ENCODE results near the gene VPS13A.

Gene VPS13A

DNA sequence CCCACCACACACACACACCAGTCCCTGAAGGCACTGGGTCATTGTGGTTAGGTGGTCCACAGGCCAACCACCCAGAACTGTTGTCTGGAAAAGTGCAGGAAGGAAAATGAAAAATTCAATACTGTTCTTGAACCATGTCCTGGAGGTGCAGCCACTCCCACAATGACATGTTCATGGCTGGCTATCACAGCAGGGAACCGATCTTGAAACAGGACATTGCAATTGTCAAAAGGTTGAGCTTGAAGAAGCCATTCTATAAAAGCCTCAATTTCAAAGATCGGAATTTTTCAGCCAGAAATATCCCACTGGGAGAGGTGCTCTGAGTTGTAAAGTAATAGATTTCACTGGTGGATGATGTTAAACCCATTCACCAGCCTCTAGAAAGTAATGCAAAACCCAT is 252.6 kb downstream of the VPS13A start:
- no peak for DNase-seq

DNA sequence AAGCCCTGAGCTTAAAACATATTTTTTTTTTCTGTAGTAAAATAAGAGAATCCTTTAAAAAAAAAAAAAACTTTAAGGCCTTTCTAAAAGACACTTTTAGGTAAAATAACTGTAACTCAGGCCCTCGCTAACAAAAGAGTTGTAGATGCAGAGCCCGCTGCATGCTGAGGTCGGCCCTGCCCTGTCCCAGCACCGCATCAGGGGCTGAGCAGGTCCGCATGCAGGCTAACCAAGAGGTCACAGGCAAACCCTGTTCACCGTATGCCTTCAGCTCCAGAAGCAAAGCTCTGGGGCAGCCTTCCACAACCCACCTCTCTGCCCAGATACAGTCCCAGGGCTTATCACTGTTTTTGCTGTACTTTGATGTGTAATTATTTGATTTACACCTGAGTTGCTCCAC is 254.7 kb downstream of the VPS13A start:
- DNase-seq = no peak

DNA sequence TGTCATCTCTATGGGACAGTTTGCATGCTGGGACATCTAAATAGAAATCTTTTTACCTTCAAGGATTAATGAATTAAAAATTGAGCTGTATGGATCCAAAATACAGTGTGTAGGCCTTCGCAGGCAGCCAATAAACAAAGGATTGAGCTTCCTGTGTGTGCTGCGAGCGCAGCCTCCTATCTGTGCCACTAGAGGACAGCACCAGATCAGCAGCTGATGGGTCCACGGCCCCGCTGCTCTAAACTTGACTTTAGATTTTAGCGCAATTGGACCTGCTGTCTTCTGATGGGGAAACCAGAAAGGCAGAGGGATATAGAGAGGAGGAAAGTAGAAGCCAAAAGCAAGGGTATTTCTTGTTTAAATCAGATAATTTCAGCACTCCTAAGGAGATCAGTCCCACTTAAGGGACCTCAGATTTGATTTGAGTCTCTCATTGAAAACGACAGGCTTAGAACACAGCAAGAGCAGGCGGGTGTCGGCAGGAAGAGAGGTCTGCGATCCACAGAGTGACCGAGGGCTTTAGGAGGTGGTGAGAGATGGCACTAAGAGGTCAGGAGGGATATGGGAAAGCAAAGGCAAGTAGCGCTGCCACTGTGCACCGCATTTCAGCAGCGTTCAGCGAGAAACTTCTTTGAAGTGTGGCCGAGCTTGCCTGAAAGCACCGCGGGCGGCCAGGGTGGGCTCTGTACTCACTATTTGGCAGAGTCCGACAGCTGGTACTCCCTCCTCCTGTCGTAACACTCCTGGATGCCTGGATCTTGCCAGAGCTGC is 256.5 kb downstream of the VPS13A start:
- DNase-seq = peak; percentile 83

DNA sequence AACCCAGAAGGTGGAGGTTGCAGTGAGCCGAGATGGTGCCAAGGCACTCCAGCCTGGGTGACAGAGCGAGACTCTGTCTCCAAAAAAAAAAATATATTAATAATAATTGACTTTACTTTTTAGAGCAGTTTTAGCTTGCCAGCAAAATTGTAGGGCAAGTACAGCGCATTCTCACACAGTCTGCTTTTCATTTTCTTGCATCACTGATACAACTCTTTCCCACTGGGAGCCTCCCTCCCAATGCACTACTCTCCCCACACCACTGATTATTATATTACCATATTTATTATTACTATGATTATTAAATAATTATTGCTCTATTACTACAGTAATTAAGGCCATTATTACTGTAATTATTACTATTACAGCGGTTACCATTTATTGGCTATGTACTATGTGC is 257.9 kb downstream of the VPS13A start:
- no peak for DNase-seq

DNA sequence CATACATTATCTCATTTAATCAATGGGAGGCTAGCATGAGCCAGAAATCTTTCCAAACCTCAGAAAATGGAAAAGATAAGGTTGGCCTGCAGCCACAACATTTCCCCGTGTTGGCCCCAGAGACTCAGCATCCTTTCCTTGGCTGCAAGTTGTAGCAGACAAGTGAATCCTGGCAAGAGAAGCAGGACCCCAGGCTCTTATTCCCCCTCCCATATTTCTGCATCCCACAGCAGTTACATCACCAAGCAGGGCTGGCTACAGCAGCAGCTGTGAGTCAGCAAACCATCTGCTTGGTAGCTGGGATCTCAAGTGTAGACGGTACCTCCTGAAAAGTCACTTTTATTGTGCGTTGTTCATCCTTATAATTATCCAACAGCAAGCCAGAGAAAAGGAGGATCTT is 258.4 kb downstream of the VPS13A start:
- DNase-seq = peak; percentile 74

DNA sequence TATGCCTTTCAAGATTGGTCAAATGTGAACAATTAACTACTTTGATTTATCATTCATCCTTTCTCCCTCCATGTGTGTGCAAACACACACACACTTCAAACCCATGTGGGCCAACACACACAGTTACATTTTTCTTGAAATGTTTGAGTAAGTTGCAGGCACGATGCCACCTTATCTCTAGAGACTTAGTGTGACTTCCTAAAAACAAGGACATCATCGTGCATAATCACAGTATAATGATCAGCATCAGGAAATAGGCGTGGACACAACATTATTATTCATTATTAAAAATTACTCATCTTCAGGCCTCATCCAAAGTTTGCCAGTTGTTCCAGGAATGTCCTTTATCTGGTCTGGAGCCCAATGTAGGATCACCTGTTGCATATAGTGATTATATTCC is 261.3 kb downstream of the VPS13A start:
- DNase-seq = no peak

DNA sequence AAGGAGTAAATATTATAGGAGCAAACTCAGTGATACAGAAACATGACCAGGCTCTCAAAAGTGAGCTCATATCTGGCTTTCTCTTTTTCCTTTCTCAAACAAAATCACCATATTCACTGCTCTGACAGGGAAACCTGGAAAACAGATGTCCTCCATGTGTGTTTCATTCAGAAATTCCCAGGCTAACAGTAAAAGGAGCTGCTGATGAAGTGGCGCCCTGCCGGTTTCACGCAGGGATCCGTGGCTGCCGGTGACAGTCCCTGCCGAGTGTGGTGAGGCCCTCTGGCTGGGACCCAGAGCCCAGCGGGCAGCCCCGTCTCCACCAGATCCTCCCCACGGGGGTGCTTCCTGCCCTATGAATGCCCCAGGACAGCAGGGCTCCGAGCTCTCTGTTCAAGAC is 262.7 kb downstream of the VPS13A start:
- DNase-seq = no peak

DNA sequence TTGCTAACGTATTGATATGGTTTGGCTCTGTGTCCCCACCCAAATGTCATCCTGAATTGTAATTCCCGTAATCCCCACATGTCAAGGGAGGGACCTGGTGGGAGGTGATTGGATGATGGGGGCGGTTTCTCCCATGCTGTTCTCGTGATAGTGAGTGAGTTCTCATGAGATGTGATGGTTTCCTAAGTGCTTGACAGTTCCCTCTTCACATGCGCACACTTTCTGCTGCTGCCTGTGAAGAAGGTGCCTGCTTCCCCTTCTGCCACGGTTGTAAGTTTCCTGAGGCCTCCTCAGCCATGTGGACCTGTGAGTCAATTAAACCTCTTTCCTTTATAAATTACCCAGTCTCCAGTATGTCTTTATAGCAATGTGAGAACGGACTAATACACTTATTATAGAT is 263.8 kb downstream of the VPS13A start:
- DNase-seq = peak; percentile 15

DNA sequence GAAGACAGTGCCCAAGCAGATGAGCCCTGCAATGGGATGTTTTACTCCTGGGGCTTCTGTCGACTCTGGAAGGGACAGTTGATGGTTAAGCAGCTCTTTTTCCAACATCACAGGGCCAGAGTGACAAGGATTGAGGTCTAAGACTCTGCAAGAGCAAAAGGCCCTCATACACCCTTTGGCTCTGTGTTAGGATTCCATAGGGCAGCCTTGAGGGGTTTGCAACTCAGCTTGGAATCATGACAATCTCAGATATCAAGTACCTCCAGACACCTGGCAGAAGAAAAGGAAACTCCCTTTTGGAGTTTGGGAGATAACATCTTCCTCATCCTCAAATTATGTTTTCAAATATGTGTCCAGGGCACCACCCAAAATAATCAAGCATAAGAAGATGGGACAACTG is 265.1 kb downstream of the VPS13A start:
- DNase-seq = no peak

DNA sequence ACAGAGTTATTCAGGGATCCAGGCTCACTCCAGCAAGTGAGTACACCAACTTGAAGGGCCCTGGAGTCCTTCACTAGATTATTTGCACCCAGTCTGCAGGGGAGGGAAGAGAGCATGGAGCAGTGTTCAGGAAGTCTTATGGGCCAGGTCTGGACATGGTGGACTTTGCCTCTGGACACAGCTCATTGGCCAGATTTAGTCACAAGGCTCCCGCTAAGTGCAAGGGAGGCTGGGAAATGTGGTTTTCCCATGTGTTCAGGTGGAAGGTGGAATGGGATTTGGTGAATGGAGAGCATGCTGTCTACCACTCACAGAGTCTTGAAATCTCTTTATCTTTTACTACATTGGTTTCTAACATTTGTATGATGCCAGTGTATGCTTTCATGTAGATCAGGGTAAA is 270.3 kb downstream of the VPS13A start:
- no peak for DNase-seq

DNA sequence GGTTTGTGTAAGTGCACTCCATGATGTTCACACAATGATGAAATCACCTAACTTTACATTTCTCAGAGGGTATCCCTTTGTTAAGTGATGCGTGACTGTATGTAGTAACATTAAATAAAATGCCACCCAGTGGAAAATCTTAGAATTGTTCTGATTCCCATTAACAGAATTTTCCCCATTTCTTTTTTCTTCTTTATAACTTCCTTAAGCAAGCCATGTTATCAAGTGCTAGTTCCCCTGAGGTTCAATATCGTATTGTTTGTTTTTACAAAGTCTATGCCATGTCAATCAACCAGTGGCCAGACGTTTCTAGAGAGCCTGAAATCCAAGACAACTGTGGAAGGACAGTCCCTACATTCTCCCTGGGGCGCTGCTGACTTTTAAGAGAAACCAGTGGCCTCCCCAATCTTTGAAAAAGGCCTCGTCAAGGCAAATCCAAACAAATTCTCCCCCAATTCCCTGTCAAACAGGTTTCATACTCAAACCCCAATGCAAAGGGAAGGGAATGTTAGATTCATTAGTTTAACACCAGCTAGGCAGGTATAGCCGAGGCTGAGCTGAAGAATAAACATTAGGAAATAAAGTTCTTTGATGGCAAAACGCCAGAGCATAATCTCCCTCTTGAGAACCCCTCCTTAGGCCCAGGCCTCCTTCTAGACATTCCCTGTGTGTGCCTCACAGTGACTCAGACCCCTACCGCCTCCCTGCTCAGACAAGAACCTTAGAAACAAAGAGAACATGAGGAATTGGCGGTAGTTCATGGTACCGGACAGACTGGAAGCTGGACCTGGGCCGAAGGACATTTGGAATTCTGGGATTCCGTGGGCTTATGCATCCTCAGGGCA is 272.1 kb downstream of the VPS13A start:
- DNase-seq = peak; percentile 69

DNA sequence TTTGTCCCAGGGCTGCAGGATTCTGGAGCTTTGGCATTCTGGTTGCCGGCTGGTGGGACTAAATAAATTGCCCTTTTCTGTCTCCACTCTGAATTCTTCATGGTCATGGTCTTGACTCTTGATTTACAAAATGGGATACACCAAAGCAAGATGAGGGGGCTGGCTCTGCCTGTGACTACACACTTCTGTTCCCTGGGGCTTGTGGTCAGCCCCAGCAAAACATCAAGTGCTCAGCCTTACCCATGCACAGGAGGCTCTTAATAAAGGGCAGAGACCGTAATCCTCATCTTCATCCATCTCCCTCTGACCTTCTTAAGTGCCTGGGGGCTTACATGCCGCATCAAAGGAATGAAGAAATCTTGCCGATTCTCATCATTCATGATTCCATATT is 272.7 kb downstream of the VPS13A start:
- no peak for DNase-seq

DNA sequence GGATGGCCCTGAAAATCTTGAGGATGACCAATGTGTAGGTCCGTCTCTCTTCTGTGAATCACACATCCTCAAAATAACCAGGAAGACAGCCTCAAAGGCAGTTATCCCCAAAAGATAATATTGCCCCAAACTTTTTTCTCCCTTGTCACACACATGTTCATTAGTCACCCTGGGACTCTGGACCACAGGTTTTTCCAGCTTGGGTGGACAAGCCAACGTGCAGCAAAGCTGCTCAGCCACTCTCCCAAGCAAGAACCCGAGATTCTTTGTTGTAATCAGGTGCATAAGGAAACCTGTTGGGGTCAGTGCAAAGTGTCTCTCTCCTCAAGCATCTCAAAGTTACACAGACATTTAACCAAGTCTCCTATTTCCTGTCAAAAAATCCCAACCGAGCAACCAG is 274.2 kb downstream of the VPS13A start:
- DNase-seq = peak; percentile 8

DNA sequence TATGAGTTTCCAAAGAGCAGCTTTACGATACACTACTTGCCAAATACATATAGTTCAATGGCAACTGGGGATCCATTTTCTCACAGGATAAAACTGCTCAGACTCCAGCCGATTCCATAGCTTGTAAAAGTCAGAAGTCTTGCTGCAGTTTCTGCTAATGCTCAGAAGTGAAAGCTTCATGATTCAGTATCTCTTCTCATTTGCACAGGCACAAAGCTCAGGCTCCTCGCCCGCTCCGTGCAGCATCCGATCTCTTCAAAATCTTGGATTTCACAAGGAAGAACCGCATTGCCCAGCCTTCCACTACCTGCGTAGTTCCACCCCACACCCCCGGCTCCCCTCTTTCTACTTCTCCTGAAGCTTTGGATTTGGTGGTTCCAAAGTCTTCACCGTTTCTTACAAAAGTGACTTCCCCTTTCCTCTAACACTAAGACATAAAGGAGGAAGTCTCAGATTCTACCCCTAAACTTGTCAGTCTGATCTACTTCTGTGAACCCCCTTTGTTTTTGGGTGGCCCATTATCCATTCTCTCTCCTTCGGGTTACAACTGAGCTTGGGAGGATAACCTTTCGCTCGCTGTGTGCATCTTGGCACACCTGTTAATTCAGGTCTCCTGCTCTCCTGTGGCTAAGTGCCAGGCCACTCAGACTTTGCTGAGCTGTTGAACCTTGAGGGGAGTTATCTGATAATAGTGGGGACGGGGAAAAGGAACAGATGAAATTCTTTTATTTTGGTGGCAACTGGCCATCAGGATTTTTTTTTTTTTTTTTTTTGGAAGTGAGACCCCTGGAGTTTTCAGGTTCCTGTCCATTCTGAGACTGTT is 276.7 kb downstream of the VPS13A start:
- DNase-seq = no peak

DNA sequence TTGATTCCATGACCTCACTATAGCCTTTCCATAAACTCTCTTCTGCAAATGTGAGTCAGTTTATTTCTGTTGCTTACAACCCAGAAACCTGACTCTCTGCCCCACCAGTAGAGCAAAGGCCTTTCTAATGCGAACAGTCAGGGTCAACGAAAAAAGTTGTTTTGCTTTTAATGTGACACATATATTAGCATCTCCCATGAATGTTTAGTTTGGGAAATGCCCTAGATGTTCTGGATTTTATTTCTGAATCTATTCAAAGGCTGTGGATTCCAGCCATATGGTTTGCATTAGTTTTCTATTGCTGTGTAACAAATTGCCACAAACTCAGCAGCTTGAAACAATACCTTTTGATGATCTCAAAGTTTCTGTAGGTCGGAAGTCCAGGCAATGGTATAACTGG is 277.3 kb downstream of the VPS13A start:
- DNase-seq = no peak

DNA sequence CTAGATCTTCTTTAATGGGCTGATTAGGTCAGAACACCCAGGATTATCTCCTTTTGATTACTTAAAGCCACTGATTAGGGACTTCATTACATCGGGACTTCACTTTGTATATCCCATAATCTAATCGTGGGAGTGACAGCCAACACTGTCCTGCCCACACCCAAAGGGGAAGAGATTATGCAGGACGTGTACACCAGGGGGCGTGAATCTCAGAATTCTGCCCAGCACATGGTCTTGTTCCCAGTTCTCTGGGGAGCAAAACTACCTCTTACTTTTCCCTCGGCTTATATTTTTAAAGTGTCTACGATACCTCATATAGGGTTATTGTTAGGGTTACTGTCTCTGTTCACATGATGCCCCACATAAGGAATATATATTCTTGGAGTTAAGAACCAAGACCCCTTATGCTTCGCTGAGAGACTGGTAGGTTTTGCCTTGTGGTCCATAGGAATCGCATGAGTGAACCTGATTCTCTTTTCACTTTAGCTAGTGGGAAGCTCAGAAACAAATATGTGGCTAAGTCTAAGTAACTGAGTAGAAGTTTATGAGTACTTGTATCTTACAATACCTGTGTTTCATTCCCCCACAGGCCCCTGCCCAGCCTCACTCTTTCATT is 278.1 kb downstream of the VPS13A start:
- DNase-seq = peak; percentile 60

DNA sequence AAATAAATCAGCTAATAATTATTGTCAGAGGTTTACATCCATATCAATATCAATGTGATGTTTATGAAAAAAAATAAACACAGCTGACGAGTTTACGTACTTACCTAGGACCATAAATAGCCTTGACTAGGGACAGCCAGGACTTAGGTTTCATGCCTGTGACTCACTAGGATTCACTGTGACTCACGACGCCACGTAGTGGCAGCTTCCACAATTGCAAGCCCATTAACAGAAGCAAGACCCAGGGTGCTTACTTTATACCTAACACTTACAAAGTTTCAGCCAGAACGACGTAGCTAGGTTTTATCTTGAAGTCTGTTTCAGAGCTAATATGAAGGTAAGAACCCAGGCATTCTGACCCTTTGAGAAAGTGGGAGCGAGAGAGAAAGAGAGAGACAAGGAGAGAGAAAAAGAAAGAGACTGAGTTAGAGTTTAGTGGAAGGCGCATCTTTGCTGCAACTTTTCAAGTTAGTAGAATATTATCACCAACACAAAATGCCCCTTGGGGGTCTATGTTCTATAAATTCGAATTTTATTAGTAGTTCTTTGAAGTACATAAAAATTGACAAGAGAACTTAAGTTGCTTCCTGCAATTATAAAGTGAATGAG is 279.6 kb downstream of the VPS13A start:
- peak; percentile 94 for DNase-seq

DNA sequence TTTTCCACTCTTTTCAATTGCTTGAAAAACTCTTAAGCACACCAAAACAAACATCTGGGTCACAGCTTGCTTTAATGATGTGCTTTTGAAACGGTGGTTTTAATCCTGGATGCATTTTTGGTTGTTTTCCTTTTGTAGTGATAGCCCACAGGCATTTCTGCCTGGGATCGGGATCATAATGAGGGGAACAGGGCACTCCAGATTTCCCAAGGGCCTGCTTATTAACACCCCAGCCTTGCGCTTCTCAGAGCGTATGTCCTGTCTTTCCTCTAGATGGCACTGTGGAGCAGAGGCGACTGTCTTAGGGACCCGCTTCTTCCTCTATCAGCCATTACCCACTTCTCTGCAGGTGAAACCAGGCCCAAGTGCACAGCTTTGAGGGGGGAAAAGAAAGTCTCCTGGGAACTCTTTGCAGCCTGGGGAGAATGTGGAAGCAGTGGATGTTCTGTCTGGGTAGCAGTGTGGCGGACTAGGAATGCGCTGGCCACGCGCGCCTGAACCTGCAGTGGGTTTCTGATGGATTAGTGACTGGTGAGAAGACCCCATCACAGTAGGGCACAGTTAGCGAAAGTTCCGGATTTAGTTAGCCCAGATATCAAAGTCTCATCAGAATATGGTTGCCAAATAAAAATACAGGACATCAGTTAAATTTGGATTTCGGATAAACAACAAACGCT is 280.7 kb downstream of the VPS13A start:
- peak; percentile 78 for DNase-seq

DNA sequence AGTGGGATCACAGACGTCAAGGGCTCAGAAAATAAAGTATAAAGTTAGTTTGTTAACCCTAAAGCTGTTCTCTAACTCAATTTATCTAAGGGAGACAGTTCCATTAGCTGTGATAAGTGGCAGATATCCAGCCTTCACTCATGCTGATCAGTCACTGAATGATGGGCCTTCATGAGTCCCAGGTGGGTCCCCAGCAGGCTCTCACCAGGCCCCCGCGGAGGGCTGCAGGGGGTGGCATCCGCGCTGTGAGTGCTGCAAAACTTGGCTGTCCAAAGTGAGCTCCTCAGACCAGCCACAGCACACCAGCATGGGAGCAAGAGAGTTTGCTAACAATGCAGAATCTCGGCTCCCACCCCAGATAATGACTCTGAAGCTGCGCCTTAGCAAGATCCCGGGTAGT is 283.6 kb downstream of the VPS13A start:
- peak; percentile 22 for DNase-seq

DNA sequence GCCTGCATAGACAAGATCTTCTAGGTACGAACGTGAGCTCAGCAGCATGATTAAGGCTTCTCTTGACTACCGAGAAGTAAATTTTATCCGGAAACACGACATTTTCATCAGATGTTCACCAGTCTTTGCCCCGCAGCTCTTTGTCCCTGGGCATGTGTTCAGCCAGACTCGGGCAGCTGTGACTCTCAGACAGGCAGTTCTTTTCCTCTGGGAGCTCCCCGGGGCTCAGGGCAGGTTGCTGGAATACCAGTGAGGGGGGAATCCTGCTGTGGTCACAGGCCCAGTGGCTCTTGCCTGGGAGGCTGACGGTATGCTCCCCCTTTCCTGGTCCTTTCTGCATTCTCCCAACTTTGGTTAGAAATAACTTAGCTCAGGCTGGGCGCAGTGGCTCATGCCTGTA is 284.7 kb downstream of the VPS13A start:
- no peak for DNase-seq

DNA sequence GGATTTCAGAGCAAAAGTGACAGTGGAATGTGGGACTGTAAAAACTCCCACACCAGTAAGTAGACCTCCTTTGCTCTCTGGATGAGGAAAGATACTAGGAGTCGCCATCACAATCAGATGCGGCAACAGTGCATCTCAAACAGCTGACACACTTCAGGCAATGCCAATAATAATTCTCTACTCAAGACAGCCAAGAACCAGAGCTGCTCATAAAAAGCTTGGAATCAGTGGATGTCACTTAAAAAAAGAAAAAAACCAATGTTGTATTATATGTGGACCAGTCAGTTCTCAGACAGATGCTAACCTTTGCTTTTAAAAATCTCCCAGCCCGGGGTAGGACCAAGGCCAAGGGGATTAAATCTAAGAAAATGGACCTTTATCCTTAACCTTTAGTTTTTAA is 285.8 kb downstream of the VPS13A start:
- DNase-seq = no peak

DNA sequence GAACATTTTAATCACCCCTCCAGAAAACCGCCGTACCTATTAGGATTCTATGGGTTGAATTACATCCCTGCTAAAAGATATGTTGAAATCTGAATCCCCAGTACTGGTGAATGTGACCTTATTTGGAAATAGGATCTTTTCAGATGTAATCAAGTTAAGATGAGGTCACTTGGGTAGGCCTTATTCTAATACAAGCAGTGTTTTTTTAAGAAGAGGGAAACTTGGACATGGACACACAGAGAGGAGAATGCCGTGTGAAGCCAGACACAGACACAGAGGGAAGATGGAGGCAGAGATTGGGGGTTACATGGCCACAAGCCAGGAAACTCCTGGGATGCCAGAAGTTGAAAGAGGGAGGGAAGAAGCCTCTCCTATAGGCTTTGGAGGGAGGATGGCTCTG is 287.3 kb downstream of the VPS13A start:
- no peak for DNase-seq
